ENCODE measurements around the gene EGLN1.

Gene EGLN1

GRCh38 chr1:231395076-231395997, 26.8 kb downstream of the EGLN1 start:
- FAIRE-seq = no peak

GRCh38 chr1:231393668-231394067, 28.4 kb downstream of the EGLN1 start:
- FAIRE-seq = no peak

GRCh38 chr1:231392389-231393131, 29.5 kb downstream of the EGLN1 start:
- FAIRE-seq = no peak

GRCh38 chr1:231390071-231390470, 32.0 kb downstream of the EGLN1 start:
- FAIRE-seq = no peak

- FAIRE-seq = no peak
Observed at GRCh38 chr1:231387770-231388669, 34.1 kb downstream of the EGLN1 start.

GRCh38 chr1:231386466-231386865, 35.6 kb downstream of the EGLN1 start:
- no peak for FAIRE-seq

- no peak for FAIRE-seq
Observed at GRCh38 chr1:231385416-231385748, 36.7 kb downstream of the EGLN1 start.

GRCh38 chr1:231384696-231385415, 37.2 kb downstream of the EGLN1 start:
- FAIRE-seq = no peak

- no peak for FAIRE-seq
Observed at GRCh38 chr1:231383159-231383860, 38.8 kb downstream of the EGLN1 start.

GRCh38 chr1:231382426-231382825, 39.7 kb downstream of the EGLN1 start:
- no peak for FAIRE-seq

- no peak for FAIRE-seq
Observed at GRCh38 chr1:231381729-231382128, 40.4 kb downstream of the EGLN1 start.

- FAIRE-seq = no peak
Observed at GRCh38 chr1:231376875-231377549, 45.1 kb downstream of the EGLN1 start.

GRCh38 chr1:231376101-231376500, 46.0 kb downstream of the EGLN1 start:
- FAIRE-seq = no peak

- no peak for FAIRE-seq
Observed at GRCh38 chr1:231374394-231374793, 47.7 kb downstream of the EGLN1 start.

GRCh38 chr1:231372501-231372900, 49.6 kb downstream of the EGLN1 start:
- FAIRE-seq = no peak

GRCh38 chr1:231369282-231369681, 52.8 kb downstream of the EGLN1 start:
- no peak for FAIRE-seq

GRCh38 chr1:231364192-231364591, 57.9 kb downstream of the EGLN1 start:
- FAIRE-seq = no peak

GRCh38 chr1:231363624-231364023, 58.5 kb downstream of the EGLN1 start:
- FAIRE-seq = no peak

- no peak for FAIRE-seq
Observed at GRCh38 chr1:231362325-231362724, 59.8 kb downstream of the EGLN1 start.

- FAIRE-seq = no peak
Observed at GRCh38 chr1:231359113-231359512, 63.0 kb downstream of the EGLN1 start.

- FAIRE-seq = peak; percentile 88
Observed at GRCh38 chr1:231357831-231358354, 64.2 kb downstream of the EGLN1 start.
